C4-2B (cell line): Measurements from ENCODE around the gene RPL10.

Experiments
- CTCF ChIP-seq: fragments of 450-650 bp; conservative IDR thresholded peaks from 2 replicates; pipeline ENCODE4 v1.5.1; 2017; ENCODE audit warnings: mild to moderate bottlenecking
- ZFX ChIP-seq: fragments of 450-650 bp; IDR thresholded peaks from 2 replicates; pipeline ENCODE4 v1.6.1; 2017

- TF ChIP-seq CTCF (no peak), ZFX (no peak)
Observed at GRCh38 chrX:154358829-154359228, 39.3 kb upstream of the RPL10 start.
